HL-60 (cell line): ENCODE measurements around the gene PLIN1.

Source experiments
- DNase-seq, 2 experiments: peaks; one replicate each; pipeline ENCODE4 v3.0.0-alpha.2; 2010 to 2020; ENCODE audit warnings: low read depth in 1 of 2, low spot score in 1 of 2
- H3K27ac ChIP-seq: fragments of 250-450 bp; sonication (Bioruptor Pico); replicated peaks from 2 replicates; pipeline ENCODE4 v1.5.1; 2020; ENCODE audit warnings: mild to moderate bottlenecking, moderate library complexity
- H3K27me3 ChIP-seq: fragments of 250-450 bp; sonication (Bioruptor Pico); 2 replicates; pipeline ENCODE4 v1.5.1; 2021; ENCODE audit warnings: mild to moderate bottlenecking, moderate library complexity; ENCODE audit not compliant: insufficient read depth, poor library complexity, severe bottlenecking
- H3K4me3 ChIP-seq: replicated peaks from 2 replicates; pipeline ENCODE4 v1.5.1; 2011; ENCODE audit warnings: mild to moderate bottlenecking, control low read depth, low read length; ENCODE audit not compliant: insufficient read depth
- GABPA ChIP-seq: IDR thresholded peaks from 2 replicates; pipeline ENCODE4 v1.6.1; 2012; ENCODE audit warnings: low read depth
- POLR2AphosphoS5 ChIP-seq: IDR thresholded peaks from 2 replicates; pipeline ENCODE4 v1.6.1; 2012; ENCODE audit warnings: low read depth
- SPI1 ChIP-seq: IDR thresholded peaks from 2 replicates; pipeline ENCODE4 v1.6.1; 2012; ENCODE audit warnings: low read depth, mild to moderate bottlenecking, borderline replicate concordance
- TF ChIP-seq, protein P1 (sequence below): IDR thresholded peaks from 2 replicates; pipeline ENCODE4 v1.6.1; 2012; ENCODE audit warnings: low read depth; ENCODE audit not compliant: insufficient replicate concordance
- TF ChIP-seq, protein P2 (sequence below): IDR thresholded peaks from one replicate; pipeline ENCODE4 v1.5.1; 2011; ENCODE audit warnings: low read length, control low read depth, inconsistent platforms; ENCODE audit not compliant: insufficient read depth

The PLIN1 gene

DNA sequence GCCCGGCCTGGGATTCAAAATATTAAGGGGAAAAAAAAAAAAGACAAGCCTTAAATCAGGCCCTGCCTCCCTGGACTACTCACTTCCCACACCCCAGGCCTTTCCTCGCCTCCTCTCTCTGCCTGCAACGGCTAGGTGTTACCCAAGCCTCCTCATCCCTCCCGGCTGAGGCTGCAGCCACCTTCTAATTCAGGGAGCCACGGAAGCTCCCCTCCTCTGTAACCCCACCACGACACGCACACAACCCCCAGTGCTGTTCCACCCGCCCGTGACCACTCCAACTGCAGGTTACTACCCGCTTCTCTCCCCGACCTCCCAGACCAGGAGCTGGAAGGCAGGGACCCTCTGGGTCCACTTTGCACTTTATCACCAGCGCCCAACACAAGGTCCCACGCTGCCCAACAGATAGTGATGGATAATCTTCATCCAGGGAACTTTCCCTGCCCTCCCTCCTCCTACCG is 24.8 kb downstream of the PLIN1 start:
- H3K27ac ChIP-seq, result no peak overlapping the region
- H3K4me3 ChIP-seq, result no peak overlapping the region
- DNase-seq, result no peak
- H3K27me3 ChIP-seq, result peaks cover 30% of the 10 kb centered on the region
- TF ChIP-seq POLR2AphosphoS5, result no peak

DNA sequence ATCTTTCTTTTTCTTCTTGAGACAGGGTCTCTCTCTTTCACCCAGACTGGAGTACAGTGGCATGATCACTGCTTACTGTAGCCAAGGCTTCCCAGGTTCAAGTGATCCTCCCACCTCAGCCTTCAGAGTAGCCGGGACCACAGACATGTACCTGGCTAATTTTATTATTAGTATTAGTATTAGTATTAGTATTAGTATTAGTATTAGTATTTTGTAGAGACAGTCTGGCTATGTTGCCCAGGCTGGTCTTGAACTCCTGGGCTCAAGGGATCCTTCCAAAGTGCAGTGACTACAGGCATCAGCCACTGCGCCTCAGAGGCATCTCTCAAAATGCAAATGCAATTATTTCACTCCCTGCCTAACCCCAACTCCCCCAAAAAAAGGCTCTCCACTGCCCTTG is 25.6 kb downstream of the PLIN1 start:
- DNase-seq, result no peak
- TF ChIP-seq, protein P1, sequence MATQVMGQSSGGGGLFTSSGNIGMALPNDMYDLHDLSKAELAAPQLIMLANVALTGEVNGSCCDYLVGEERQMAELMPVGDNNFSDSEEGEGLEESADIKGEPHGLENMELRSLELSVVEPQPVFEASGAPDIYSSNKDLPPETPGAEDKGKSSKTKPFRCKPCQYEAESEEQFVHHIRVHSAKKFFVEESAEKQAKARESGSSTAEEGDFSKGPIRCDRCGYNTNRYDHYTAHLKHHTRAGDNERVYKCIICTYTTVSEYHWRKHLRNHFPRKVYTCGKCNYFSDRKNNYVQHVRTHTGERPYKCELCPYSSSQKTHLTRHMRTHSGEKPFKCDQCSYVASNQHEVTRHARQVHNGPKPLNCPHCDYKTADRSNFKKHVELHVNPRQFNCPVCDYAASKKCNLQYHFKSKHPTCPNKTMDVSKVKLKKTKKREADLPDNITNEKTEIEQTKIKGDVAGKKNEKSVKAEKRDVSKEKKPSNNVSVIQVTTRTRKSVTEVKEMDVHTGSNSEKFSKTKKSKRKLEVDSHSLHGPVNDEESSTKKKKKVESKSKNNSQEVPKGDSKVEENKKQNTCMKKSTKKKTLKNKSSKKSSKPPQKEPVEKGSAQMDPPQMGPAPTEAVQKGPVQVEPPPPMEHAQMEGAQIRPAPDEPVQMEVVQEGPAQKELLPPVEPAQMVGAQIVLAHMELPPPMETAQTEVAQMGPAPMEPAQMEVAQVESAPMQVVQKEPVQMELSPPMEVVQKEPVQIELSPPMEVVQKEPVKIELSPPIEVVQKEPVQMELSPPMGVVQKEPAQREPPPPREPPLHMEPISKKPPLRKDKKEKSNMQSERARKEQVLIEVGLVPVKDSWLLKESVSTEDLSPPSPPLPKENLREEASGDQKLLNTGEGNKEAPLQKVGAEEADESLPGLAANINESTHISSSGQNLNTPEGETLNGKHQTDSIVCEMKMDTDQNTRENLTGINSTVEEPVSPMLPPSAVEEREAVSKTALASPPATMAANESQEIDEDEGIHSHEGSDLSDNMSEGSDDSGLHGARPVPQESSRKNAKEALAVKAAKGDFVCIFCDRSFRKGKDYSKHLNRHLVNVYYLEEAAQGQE, result no peak
- TF ChIP-seq GABPA, result no peak
- TF ChIP-seq SPI1, result no peak
- TF ChIP-seq POLR2AphosphoS5, result no peak
- TF ChIP-seq, protein P2, sequence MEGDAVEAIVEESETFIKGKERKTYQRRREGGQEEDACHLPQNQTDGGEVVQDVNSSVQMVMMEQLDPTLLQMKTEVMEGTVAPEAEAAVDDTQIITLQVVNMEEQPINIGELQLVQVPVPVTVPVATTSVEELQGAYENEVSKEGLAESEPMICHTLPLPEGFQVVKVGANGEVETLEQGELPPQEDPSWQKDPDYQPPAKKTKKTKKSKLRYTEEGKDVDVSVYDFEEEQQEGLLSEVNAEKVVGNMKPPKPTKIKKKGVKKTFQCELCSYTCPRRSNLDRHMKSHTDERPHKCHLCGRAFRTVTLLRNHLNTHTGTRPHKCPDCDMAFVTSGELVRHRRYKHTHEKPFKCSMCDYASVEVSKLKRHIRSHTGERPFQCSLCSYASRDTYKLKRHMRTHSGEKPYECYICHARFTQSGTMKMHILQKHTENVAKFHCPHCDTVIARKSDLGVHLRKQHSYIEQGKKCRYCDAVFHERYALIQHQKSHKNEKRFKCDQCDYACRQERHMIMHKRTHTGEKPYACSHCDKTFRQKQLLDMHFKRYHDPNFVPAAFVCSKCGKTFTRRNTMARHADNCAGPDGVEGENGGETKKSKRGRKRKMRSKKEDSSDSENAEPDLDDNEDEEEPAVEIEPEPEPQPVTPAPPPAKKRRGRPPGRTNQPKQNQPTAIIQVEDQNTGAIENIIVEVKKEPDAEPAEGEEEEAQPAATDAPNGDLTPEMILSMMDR, result no peak
- Histone ChIP-seq H3K27me3 (peaks cover 30% of the 10 kb centered on the region), H3K27ac (no peak overlapping the region), H3K4me3 (no peak overlapping the region)

DNA sequence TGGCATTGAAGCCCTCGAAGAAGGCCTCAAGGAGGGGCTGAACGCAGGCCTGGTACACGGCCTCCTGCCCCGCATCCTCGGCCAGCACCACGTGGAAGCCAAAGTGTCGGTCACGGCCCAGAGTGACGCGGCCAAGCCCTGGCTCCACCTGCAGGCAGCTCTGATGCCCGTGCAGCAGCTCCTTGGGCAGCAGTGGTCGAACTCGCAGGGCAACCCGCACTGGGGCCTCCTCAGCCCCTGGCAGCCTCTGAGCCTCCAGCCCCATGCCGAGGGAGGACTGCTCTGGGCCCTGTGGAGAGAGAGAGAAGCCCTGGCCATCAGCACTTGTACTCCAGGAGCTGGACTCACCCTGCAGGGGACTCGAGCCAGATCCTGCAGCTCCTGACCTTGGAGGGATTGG is 26.5 kb downstream of the PLIN1 start:
- no peak for DNase-seq
- TF ChIP-seq, protein P1, result no peak
- TF ChIP-seq POLR2AphosphoS5, result no peak
- TF ChIP-seq GABPA, result no peak
- TF ChIP-seq SPI1, result no peak
- TF ChIP-seq, protein P2, result no peak
- H3K27me3 ChIP-seq, result peaks cover 30% of the 10 kb centered on the region

DNA sequence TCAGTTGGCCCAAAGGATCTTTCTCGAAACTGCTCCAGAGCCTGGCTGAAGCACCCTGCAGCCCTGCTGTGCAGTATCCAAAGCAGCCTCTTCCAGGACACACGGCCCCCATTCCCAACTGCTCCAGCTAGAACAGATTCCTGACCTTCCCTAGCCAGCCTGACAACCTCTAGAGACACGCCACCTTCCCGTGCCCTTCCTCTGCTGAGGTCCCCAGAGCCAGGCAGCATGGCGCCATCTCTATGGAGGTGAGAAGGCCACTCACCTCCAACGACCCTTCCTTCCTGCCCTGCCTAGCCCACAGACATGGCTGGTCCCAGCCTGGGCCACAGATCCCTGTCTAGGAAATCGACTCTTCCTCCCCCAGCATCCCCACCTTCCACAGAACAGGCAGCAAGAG is 27.0 kb downstream of the PLIN1 start:
- no peak for DNase-seq
- peaks cover 30% of the 10 kb centered on the region for H3K27me3 ChIP-seq
- H3K27ac ChIP-seq, result no peak overlapping the region
- TF ChIP-seq SPI1, result no peak
- no peak for TF ChIP-seq GABPA
- TF ChIP-seq, protein P2, result no peak
- TF ChIP-seq, protein P1, result no peak
- no peak for TF ChIP-seq POLR2AphosphoS5
- no peak overlapping the region for H3K4me3 ChIP-seq

More for the DNA sequence above, 26.5 kb downstream of the PLIN1 start:
- Histone ChIP-seq H3K4me3 (no peak overlapping the region), H3K27ac (no peak overlapping the region)
